RWPE2 (cell line): ENCODE data around the gene FKBP2.

Experiments
- ATAC-seq: fragments of 200-7000 bp; cut with Tn5 transposase; 3 replicates; pipeline ENCODE4 v1.9.1; 2021; ENCODE audit warnings: low read depth
- DNase-seq: peaks from one replicate; pipeline ENCODE4 v3.0.0-alpha.2; 2020; ENCODE audit warnings: low spot score
- H3K27ac ChIP-seq: fragments of 450-650 bp; 2 replicates; pipeline ENCODE4 v1.5.1; 2017; ENCODE audit warnings: mild to moderate bottlenecking; ENCODE audit not compliant: poor library complexity, severe bottlenecking
- H3K27me3 ChIP-seq: fragments of 250-450 bp; sonication (Bioruptor Pico); 2 replicates; pipeline ENCODE4 v1.5.1; 2021; ENCODE audit warnings: mild to moderate bottlenecking, moderate library complexity; ENCODE audit not compliant: insufficient read depth, poor library complexity, severe bottlenecking
- H3K36me3 ChIP-seq: fragments of 250-450 bp; sonication (Bioruptor Pico); 2 replicates; pipeline ENCODE4 v1.5.1; 2020; ENCODE audit warnings: low read depth, mild to moderate bottlenecking, moderate library complexity
- H3K4me1 ChIP-seq: fragments of 250-450 bp; sonication (Bioruptor Pico); 2 replicates; pipeline ENCODE4 v1.5.1; 2021; ENCODE audit warnings: mild to moderate bottlenecking, moderate library complexity; ENCODE audit not compliant: insufficient read depth, poor library complexity, severe bottlenecking
- H3K4me3 ChIP-seq: fragments of 250-450 bp; sonication (Bioruptor Pico); 2 replicates; pipeline ENCODE4 v1.5.1; 2021; ENCODE audit warnings: mild to moderate bottlenecking, moderate library complexity; ENCODE audit not compliant: severe bottlenecking
- H3K9me3 ChIP-seq: fragments of 250-450 bp; sonication (Bioruptor Pico); 2 replicates; pipeline ENCODE4 v1.5.1; 2021; ENCODE audit warnings: mild to moderate bottlenecking, moderate library complexity; ENCODE audit not compliant: severe bottlenecking
- CTCF ChIP-seq: fragments of 450-650 bp; IDR thresholded peaks from one replicate; pipeline ENCODE4 v1.5.1; 2017; ENCODE audit warnings: mild to moderate bottlenecking, moderate library complexity; ENCODE audit not compliant: poor library complexity, severe bottlenecking

The FKBP2 gene

GRCh38 chr11:64237484-64237951 lies 3.4 kb upstream of the FKBP2 start:
- TF ChIP-seq CTCF = no peak
- H3K27ac ChIP-seq = no peak overlapping the region
- DNase-seq (peak; percentile 71), ATAC-seq (no peak)
- H3K27me3 ChIP-seq = no peaks in the 10 kb centered on the region
- H3K4me3 ChIP-seq = no peak overlapping the region
- peaks cover 9% of the 10 kb centered on the region for H3K4me1 ChIP-seq
- H3K9me3 ChIP-seq = no peaks in the 10 kb centered on the region
- peaks cover 18% of the 10 kb centered on the region for H3K36me3 ChIP-seq

GRCh38 chr11:64238076-64238475 lies 2.8 kb upstream of the FKBP2 start:
- Histone ChIP-seq H3K27me3 (no peaks in the 10 kb centered on the region), H3K4me3 (no peak overlapping the region), H3K9me3 (no peaks in the 10 kb centered on the region), H3K27ac (no peak overlapping the region), H3K36me3 (peaks cover 24% of the 10 kb centered on the region), H3K4me1 (peaks cover 14% of the 10 kb centered on the region)
- ATAC-seq (no peak), DNase-seq (peak; percentile 40)
- TF ChIP-seq CTCF = no peak

GRCh38 chr11:64238999-64239398 lies 1.9 kb upstream of the FKBP2 start:
- no peak overlapping the region for H3K4me3 ChIP-seq
- no peak for ATAC-seq
- peaks cover 30% of the 10 kb centered on the region for H3K36me3 ChIP-seq
- peaks cover 14% of the 10 kb centered on the region for H3K4me1 ChIP-seq
- no peak for DNase-seq
- peak overlapping the region; percentile 98 for H3K27ac ChIP-seq
- H3K9me3 ChIP-seq = no peaks in the 10 kb centered on the region
- no peak for TF ChIP-seq CTCF
- no peaks in the 10 kb centered on the region for H3K27me3 ChIP-seq

GRCh38 chr11:64239662-64240434 lies 1.0 kb upstream of the FKBP2 start:
- Histone ChIP-seq H3K27ac (peak overlapping the region; percentile 98), H3K27me3 (no peaks in the 10 kb centered on the region), H3K4me1 (peaks cover 14% of the 10 kb centered on the region), H3K9me3 (no peaks in the 10 kb centered on the region), H3K4me3 (no peak overlapping the region), H3K36me3 (peaks cover 37% of the 10 kb centered on the region)
- no peak for TF ChIP-seq CTCF
- ATAC-seq (no peak), DNase-seq (no peak)

GRCh38 chr11:64241241-64241490 lies 271 bp downstream of the FKBP2 start:
- Histone ChIP-seq H3K27ac (peak overlapping the region; percentile 98), H3K9me3 (no peaks in the 10 kb centered on the region), H3K4me1 (peaks cover 14% of the 10 kb centered on the region), H3K4me3 (peak overlapping the region; percentile 59), H3K36me3 (peaks cover 37% of the 10 kb centered on the region), H3K27me3 (no peaks in the 10 kb centered on the region)
- DNase-seq (peak; percentile 98), ATAC-seq (peak; percentile 59)
- TF ChIP-seq CTCF = no peak
